Neural progenitor cell (in vitro differentiated cells): Measurements from ENCODE around the gene SHQ1. TPM values are rescaled to one million over a fixed set of nuclear protein-coding genes. Genes with fewer than 3 reads are reported as not detected.

Experiments used
- DNase-seq: peaks from one replicate; pipeline ENCODE4 v3.0.0-alpha.2; 2016; ENCODE audit warnings: low spot score
- H2AFZ ChIP-seq: fragments of 200-600 bp; sonication (generic); replicated peaks from 2 replicates; pipeline ENCODE4 v1.6.1; 2016; ENCODE audit warnings: antibody characterized with exemption
- H3F3A ChIP-seq: fragments of 200-600 bp; sonication (generic); 2 replicates; pipeline ENCODE4 v1.6.1; 2016; ENCODE audit warnings: antibody characterized with exemption, low read depth
- H3K27ac ChIP-seq: fragments of 200-600 bp; sonication (generic); 2 replicates; pipeline ENCODE4 v1.5.1; 2016; ENCODE audit warnings: mild to moderate bottlenecking
- H3K27me3 ChIP-seq: fragments of 200-600 bp; sonication (generic); 2 replicates; pipeline ENCODE4 v1.6.1; 2016; ENCODE audit warnings: mild to moderate bottlenecking, moderate library complexity
- H3K36me3 ChIP-seq: fragments of 200-600 bp; sonication (generic); 2 replicates; pipeline ENCODE4 v1.5.1; 2016
- H3K4me1 ChIP-seq: fragments of 200-600 bp; sonication (generic); 2 replicates; pipeline ENCODE4 v1.6.1; 2016; ENCODE audit warnings: mixed run types
- H3K4me2 ChIP-seq: fragments of 200-600 bp; sonication (generic); 2 replicates; pipeline ENCODE4 v1.6.1; 2016
- H3K4me3 ChIP-seq: fragments of 200-600 bp; sonication (generic); 2 replicates; pipeline ENCODE4 v1.5.1; 2016
- H3K79me2 ChIP-seq: fragments of 200-600 bp; sonication (generic); 2 replicates; pipeline ENCODE4 v1.6.1; 2016; ENCODE audit warnings: low read depth
- H3K9ac ChIP-seq: fragments of 200-600 bp; sonication (generic); 2 replicates; pipeline ENCODE4 v1.6.1; 2016
- H3K9me3 ChIP-seq: fragments of 200-600 bp; sonication (generic); 2 replicates; pipeline ENCODE4 v1.5.1; 2016; ENCODE audit warnings: low read depth
- H4K20me1 ChIP-seq: fragments of 200-600 bp; sonication (generic); 2 replicates; pipeline ENCODE4 v1.6.1; 2016; ENCODE audit warnings: low read depth
- H3K27ac Mint-ChIP-seq: 3 replicates; pipeline ENCODE4 v1.8.0; 2021; ENCODE audit warnings: mixed read lengths
- H3K27me3 Mint-ChIP-seq: 2 replicates; pipeline ENCODE4 v1.8.0; 2022; ENCODE audit warnings: low read depth, mild to moderate bottlenecking, inconsistent platforms, moderate library complexity, mixed read lengths; ENCODE audit not compliant: insufficient read depth
- H3K36me3 Mint-ChIP-seq: 3 replicates; pipeline ENCODE4 v1.8.0; 2021; ENCODE audit warnings: mixed read lengths
- H3K4me1 Mint-ChIP-seq: 3 replicates; pipeline ENCODE4 v1.8.0; 2021; ENCODE audit warnings: mixed read lengths
- H3K4me3 Mint-ChIP-seq: 3 replicates; pipeline ENCODE4 v1.8.0; 2021; ENCODE audit warnings: mild to moderate bottlenecking, moderate library complexity, mixed read lengths
- H3K9me3 Mint-ChIP-seq: 3 replicates; pipeline ENCODE4 v1.8.0; 2020; ENCODE audit warnings: mixed read lengths
- CTCF ChIP-seq: fragments of 200-600 bp; sonication (generic); IDR thresholded peaks from 2 replicates; pipeline ENCODE4 v1.5.1; 2017; ENCODE audit warnings: antibody characterized with exemption, mild to moderate bottlenecking
- EZH2 ChIP-seq: fragments of 200-600 bp; sonication (generic); IDR thresholded peaks from 2 replicates; pipeline ENCODE4 v1.6.1; 2017; ENCODE audit warnings: antibody characterized with exemption, mild to moderate bottlenecking, moderate library complexity
- EZH2phosphoT487 ChIP-seq: fragments of 200-600 bp; sonication (generic); IDR thresholded peaks from 2 replicates; pipeline ENCODE4 v1.6.1; 2017; ENCODE audit warnings: antibody characterized with exemption
- total RNA-seq: library from RNA; depleted of rRNA; stranded (reverse); fragments of >200 nt; gene quantifications from 2 replicates; pipeline ENCODE4 v1.2.3, GENCODE V29; 2015; ENCODE audit warnings: low replicate concordance

Gene SHQ1
- total RNA-seq, 1 donor from 2014 or later: 21.3 TPM

- Histone ChIP-seq H2AFZ (no peak overlapping the region), H4K20me1 (no peaks in the 10 kb centered on the region), H3K36me3 (no peaks in the 10 kb centered on the region), H3K4me2 (no peak overlapping the region), H3K27me3 (no peaks in the 10 kb centered on the region), H3K27ac (no peak overlapping the region), H3K4me3 (no peak overlapping the region), H3K9ac (no peak overlapping the region), H3K79me2 (no peaks in the 10 kb centered on the region), H3K4me1 (peaks cover 18% of the 10 kb centered on the region), H3K9me3 (no peaks in the 10 kb centered on the region), H3F3A (no peaks in the 10 kb centered on the region)
- Mint-ChIP-seq H3K4me1 (peaks cover 11% of the 10 kb centered on the region), H3K9me3 (no peaks in the 10 kb centered on the region), H3K36me3 (no peaks in the 10 kb centered on the region), H3K27me3 (peaks cover 2% of the 10 kb centered on the region), H3K4me3 (no peak overlapping the region), H3K27ac (no peak overlapping the region)
- TF ChIP-seq CTCF: no peak
- no peak for TF ChIP-seq EZH2
- TF ChIP-seq EZH2phosphoT487: no peak
- no peak for DNase-seq
These were observed 99.6 kb downstream of the SHQ1 start for GRCh38 chr3:72748659-72749058.

GRCh38 chr3:72746430-72747411 is 101.5 kb downstream of the SHQ1 start:
- H3K4me3 Mint-ChIP-seq: no peak overlapping the region
- H3K9me3 Mint-ChIP-seq: no peaks in the 10 kb centered on the region
- no peak for DNase-seq
- Histone ChIP-seq H3K4me3 (no peak overlapping the region), H3K27ac (no peak overlapping the region), H3K79me2 (no peaks in the 10 kb centered on the region), H3K36me3 (no peaks in the 10 kb centered on the region), H4K20me1 (no peaks in the 10 kb centered on the region), H2AFZ (no peak overlapping the region), H3K4me2 (no peak overlapping the region), H3F3A (no peaks in the 10 kb centered on the region), H3K9ac (no peak overlapping the region), H3K4me1 (peaks cover 18% of the 10 kb centered on the region), H3K27me3 (no peaks in the 10 kb centered on the region), H3K9me3 (no peaks in the 10 kb centered on the region)
- H3K27ac Mint-ChIP-seq: no peak overlapping the region
- TF ChIP-seq EZH2phosphoT487 (no peak), EZH2 (no peak), CTCF (no peak)
- peaks cover 5% of the 10 kb centered on the region for H3K27me3 Mint-ChIP-seq
- no peaks in the 10 kb centered on the region for H3K36me3 Mint-ChIP-seq
- peaks cover 13% of the 10 kb centered on the region for H3K4me1 Mint-ChIP-seq

GRCh38 chr3:72745146-72745999 is 102.9 kb downstream of the SHQ1 start:
- H3K9me3 ChIP-seq: no peaks in the 10 kb centered on the region
- H3K9me3 Mint-ChIP-seq: no peaks in the 10 kb centered on the region
- H3K27me3 ChIP-seq: peaks cover 7% of the 10 kb centered on the region
- TF ChIP-seq EZH2 (no peak), CTCF (no peak), EZH2phosphoT487 (no peak)
- no peak overlapping the region for H3K27ac ChIP-seq
- peaks cover 18% of the 10 kb centered on the region for H3K4me1 ChIP-seq
- H3K4me3 ChIP-seq: no peak overlapping the region
- no peak overlapping the region for H3K9ac ChIP-seq
- H3F3A ChIP-seq: no peaks in the 10 kb centered on the region
- H3K27me3 Mint-ChIP-seq: peaks cover 11% of the 10 kb centered on the region
- peaks cover 13% of the 10 kb centered on the region for H3K4me1 Mint-ChIP-seq
- H3K36me3 Mint-ChIP-seq: no peaks in the 10 kb centered on the region
- H3K79me2 ChIP-seq: no peaks in the 10 kb centered on the region
- H2AFZ ChIP-seq: no peak overlapping the region
- H3K4me3 Mint-ChIP-seq: no peak overlapping the region
- no peak overlapping the region for H3K4me2 ChIP-seq
- DNase-seq: peak; percentile 13
- H3K36me3 ChIP-seq: no peaks in the 10 kb centered on the region
- no peaks in the 10 kb centered on the region for H4K20me1 ChIP-seq
- H3K27ac Mint-ChIP-seq: no peak overlapping the region
